Stimulated activated CD8-positive, alpha-beta memory T cell treated with anti-CD3 and anti-CD28 coated beads, Interleukin-12 subunit alpha, Interleukin-12 subunit beta, amount 100 ng/mL, for 24 hours (primary cell): Measurements from ENCODE around the gene INSYN1.
"Not testable (repeated sequence)": the region's sequence is repeated elsewhere in the genome, so short reads cannot be mapped to it uniquely, and the experiment has no call there.

Experiments used
- DNase-seq: peaks from one replicate; pipeline ENCODE4 v3.0.0-alpha.2; 2020; ENCODE audit errors: extremely low read depth

INSYN1 gene, protein sequence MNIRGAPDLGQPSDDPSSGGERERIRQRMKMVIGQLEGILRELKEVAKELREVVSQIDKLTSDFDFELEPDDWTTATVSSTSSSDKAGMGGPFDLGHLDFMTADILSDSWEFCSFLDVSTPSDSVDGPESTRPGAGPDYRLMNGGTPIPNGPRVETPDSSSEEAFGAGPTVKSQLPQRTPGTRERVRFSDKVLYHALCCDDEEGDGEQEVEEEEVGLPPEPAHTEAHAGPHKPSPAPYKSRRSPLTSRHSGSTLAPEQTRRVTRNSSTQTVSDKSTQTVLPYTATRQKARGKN

DNA sequence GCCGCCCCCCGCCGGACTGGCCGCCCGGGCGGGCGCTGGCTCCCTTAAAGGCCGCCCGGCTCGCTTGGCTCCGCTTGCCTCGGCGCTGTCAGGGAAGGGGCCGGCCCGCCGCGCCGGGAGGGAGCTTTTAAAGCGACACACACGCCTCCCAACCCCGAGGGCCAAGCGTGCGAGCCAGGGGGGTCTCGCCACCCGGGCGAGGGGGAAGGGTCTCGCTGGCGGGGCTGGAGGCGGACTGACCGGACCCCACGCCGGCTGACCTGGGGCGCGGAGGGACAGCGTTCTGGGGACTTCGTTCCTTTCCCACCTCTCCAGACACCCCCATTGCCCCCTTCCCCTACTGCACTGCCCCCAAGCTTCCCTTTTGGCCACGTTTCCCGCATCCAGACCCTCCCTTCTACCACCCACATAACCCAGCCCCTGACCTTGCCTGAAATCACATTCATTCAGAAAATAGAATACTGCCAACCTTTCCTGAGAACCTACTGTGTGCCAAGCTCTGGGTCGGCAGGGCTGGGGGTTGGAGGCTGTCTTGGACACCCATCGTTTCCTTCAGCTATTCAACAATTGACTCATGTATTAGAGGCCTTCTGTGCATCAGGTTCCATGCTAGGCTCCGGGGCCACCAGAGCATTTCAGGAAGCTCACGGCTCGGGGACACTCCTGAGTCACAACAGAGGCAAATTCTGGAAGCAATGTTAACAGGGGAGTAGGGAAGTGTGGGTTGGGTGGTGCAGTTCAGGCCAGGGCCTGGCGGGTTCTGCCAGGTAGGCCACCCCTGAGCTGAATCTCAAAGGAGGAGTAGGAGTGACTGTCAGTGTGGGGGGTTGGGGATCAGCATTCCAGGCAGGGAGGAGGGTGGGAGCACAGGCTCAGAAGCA is at the start of gene INSYN1:
INSYN1 (minus strand) TSS at position 102 of the 881 bp plus-strand sequence. CDS start 2,221 bp downstream, outside the sequence.
- no peak for DNase-seq

DNA sequence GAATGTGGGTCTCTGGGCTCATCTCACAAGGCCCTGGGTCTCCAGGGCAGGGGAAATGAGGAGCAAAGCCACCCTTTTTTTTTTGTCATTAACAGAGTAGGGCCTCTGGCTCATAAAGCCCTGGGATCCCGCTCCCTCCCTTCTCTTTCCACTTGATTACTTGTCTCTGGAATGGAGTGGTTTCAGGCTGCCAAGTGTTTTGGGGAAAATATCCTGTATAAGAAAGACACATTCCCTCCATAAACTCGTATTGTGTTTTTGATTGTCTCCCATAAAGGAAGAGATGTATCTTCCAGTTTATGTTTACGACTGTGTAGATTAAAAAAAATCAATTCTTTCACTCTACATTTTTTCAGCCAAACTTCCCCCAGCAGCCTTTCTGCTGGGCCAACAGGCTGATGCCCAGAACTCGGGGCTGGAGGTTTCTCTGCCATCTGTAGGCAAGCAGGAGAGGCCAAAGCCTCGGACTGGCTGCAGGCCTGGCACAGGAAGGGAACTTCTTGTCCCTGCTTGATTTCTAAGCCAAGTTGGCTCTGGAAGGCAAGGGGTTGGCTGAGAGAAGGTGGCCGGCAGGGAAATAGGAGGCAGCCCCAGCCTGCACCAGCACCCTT is 49.4 kb upstream of the INSYN1 start:
- DNase-seq = no peak

DNA sequence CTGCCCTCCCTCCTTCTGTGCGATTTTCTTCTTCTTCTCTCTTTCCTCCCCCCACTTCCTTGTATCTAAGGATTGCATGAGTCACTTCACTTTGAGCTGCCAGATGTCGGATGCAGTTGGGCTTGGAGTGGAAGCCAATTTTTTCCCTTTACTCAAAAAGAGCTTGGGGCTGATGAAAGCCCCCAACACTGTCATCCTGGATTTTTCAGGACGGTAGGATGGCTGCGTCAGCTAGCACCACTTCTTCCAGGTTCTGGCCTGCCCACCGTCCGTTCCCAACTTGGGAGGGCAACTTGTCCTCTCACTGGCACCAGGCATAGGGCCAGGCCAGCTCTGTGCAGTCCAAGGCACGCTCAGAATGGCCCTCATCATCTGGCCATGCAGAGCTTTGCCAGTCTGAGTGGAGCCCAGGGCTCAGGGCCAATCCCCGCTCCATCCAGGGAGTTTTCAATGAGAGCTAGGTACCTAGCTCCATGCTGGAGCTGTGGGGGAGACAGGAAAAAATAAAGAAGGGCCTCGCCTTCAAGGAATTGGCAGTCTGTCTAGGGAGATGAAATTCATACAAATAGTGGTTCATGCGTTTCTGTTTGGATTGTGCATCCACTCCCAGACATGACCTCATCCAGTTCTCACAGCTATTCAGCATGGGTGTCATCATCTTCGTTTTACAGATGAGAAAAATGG is 47.7 kb upstream of the INSYN1 start:
- no peak for DNase-seq

DNA sequence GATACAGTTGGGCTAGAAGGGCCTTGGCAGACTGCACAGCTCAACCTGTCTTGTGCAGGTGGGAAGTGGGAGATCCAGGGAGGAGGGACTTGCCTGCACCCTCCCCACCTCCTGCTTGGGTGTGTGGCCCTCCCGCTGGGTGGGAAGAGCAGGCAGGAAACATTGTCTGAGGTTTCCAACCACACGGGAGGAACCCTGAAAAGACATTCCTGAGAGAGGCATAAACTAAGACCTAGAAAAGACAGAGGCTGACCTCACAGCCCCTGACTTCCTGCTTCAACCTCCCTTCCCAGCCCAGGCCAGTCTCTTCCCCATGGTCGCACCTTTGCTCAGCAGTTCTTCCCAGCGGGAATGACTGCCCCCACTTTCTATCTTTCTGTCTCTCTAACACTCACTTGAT is 46.3 kb upstream of the INSYN1 start:
- no peak for DNase-seq

DNA sequence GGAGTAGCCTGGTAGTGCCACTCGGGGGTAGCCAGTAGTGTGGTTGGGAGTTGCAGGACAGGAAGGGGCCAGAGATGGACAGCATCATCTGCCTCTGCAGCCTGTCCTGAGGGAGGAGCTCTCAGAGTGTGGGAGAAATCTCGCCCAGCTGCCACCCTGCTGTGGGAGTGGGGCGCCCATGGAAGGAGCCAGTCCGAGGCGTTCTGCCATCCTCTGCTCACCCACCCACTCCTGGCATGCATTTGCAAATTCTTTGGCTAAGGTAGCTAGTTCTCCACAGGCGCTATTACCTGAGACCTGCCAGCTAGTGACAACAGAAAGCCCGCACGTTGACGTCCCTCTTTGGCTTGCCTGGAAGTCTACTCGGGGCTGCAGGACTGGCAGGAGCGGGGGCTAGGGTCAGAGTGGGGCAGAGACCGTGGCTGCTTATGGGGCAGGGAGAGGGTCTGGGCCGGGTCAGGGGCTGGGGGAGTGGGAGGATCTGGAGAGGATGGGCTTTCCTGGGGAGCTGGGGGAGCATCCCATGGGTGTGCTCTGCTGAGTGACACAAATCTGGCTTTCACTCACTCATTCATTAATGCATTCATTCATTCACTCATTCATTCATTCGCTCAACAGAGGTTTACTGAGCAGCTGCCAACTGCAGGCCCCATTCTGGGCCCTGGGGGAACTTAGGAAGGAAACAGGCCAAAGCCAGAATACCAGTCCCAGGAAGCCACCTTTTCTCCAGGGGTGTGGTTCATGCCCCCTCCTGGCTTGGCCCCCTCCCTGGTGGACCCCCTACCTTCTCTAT is 44.4 kb upstream of the INSYN1 start:
- no peak for DNase-seq

DNA sequence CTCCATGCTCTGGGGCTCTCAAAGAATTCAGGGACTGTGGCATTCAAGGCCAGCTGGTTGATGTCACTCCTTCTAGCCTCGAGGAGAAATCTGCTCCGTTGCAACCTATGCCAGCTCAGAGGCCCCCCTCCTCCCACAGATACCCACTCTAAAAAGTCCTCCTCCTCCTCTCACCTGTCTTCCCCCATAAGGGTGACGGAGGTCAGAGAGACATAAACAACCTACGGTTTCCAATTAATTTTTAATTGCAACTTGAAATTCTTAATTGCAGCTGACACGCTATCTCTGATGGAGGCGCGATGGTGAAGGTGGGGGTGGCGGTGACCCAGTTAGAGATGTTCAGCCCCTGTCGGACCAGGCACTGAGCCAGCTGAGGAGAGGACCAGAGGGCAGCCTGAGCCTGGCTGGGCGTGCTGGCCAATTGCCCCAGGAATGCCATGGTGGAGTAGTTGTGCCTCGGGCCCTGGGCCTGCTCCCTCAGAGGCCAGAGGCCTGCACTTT is 43.2 kb upstream of the INSYN1 start:
- DNase-seq = no peak

DNA sequence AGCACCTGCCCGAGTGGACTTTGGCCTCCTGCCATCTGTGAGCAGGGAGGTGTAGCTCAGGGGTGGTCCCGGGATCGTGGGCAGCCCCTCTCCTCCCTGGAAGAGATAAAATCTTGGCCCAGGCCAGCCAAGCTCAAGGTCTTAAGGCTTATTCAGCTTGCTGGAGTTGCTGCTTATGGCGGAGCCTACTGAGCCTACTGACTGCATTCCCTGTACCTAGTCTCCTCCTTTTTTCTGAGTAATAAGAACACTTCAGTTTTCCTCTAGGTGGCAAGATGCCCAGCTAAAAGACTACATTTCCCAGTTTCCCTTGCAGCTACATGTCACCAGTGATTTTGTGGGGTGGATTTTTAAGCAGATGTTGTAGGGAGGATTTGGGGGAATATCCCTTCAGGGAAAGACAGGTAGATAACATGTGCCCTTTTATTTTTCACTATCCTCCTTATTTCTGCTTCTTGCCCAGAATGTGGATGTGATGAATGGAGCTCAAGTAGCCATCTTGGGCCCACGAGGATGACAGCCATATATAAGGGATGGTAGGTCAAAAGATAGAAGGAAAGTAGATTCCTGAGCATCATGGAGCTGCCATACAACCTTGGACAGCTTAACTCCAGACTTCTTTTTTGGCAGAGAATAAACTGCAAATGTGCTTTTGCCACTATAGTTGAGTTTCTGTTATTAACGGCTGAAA is 41.4 kb upstream of the INSYN1 start:
- no peak for DNase-seq

DNA sequence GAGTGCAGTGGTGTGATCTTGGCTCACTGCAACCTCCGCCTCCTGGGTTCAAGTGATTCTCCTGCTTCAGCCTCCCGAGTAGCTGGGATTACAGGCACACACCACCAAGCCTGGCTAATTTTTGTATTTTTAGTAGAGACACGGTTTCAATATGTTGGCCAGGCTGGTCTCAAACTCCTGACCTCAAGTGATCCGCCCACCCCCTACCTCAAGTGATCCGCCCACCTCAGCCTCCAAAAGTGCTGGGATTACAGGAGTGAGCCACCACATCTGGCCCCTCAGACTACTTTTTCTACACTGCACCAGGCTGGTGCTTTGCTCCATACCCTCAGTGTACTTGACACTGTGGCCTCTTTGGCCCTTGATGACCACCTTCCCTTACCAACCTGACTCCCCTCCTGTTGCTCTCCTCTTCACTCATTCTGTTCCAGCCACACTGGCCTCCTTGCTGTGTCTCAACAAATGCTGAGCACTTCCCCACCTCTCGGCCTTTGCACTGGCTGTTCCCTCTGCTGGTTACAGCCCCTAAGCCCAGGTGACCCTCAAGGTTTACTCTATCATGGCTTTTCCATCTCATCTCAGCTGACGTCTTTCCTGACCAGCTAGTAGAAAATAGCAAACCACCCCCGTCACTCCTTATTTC is 39.9 kb upstream of the INSYN1 start:
- DNase-seq = not testable (repeated sequence)

GRCh38 chr15:73792415-73792814 is 39.3 kb upstream of the INSYN1 start:
- DNase-seq = no peak

DNA sequence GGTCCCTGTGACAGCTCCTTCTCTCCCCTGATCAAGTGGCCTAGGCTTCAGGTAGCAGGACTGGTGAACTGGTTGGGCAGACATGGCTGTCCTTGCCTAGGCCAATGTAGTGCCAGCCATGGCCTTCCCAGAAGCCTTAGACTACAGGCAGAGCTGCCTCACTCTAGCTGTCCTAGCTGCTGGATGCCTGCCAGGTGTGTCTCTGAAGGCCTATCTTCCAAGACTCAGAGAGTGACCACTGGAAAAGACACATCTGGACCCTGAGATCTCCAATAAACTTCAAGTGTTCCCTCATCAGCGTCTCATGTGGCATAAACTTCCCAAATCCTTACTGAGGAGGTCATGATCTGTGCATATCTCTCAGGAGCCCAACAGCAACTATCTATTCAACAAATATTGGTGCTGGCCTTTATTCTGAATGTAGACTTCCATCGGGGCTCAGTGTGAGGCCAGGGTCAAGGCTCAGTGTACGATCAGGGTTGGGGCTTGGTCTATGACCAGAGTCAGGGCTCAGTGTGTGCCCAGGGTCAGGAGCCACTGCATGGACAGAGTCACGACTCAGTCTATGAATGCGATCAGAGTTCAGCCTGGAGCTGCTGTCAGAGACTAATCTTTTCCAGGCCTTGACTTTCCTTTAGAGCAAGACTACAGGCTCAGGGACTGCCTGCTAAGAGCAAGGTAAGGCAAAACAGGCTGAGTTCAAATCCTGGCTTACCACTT is 36.5 kb upstream of the INSYN1 start:
- no peak for DNase-seq

- no peak for DNase-seq
Observed at GRCh38 chr15:73787621-73788020, 34.5 kb upstream of the INSYN1 start.

- DNase-seq = no peak
Observed at GRCh38 chr15:73786538-73786937, 33.4 kb upstream of the INSYN1 start.

- DNase-seq = not testable (repeated sequence)
Observed at GRCh38 chr15:73785256-73786014, 32.3 kb upstream of the INSYN1 start.

- DNase-seq = no peak
Observed at GRCh38 chr15:73784291-73784690, 31.1 kb upstream of the INSYN1 start.

- no peak for DNase-seq
Observed at GRCh38 chr15:73782344-73782959, 29.3 kb upstream of the INSYN1 start.

DNA sequence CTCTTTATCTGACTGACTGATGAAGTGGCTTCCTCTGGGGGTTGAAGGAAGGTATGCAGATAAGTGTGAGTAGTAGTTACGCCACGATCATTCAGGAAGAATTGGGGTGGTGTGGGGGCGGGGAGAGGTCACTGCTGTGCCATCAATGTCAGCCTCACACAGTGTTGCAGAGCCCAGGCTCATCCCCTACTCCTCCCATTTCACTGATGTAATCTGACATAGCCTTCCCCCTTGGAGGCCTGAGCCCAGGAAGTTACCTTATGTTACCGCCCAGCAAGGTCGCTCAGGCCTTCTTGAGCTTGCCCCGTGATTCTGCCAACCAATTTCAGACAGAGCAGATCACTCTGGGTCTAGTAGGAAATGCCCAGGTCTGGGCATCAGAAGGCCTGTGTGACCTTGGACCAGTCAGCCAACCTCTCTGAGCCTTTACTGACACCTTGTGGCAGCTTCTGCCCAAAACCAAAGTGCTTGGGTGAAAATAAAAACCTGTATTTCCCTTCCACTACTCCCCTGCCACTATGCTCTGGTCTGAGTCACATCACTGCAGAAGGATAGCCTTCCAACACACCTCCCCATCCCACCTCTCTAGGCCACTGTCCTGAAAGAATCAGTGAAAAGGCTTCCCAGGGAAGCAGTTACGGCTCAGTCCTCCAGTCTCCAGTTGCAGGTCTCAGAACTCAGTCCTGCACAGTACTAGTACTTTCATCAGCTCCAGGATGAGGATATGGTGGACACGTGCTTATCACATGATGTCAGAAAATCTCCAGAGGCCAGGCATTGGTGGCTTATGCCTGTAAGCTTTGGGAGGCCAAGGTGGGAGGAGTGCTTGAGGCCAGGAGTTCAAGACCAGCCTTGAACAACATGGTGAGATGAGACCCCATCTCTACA is 28.1 kb upstream of the INSYN1 start:
- DNase-seq = no peak

GRCh38 chr15:73779974-73780373 is 26.8 kb upstream of the INSYN1 start:
- no peak for DNase-seq
